Sigmoid colon (tissue), 7 donors: Measurements from ENCODE around the gene SULF2. TPM values are rescaled to one million over a fixed set of nuclear protein-coding genes. Genes with fewer than 3 reads are reported as not detected.

Experiments
- DNase-seq: peaks from one replicate; pipeline ENCODE4 v3.0.0-alpha.2; 2019
- H3K27ac ChIP-seq, 4 donors: fragments of 200-600 bp; sonication (generic); one replicate each; pipeline ENCODE4 v1.5.1; 2016 to 2019; ENCODE audit warnings: mild to moderate bottlenecking in 1 of 4
- H3K27me3 ChIP-seq, 3 donors: fragments of 200-600 bp; sonication (generic); one replicate each; pipeline ENCODE4 v1.5.1; 2019; ENCODE audit warnings: mild to moderate bottlenecking in 1 of 3
- H3K36me3 ChIP-seq, 4 donors: fragments of 200-600 bp; sonication (generic); one replicate each; pipeline ENCODE4 v1.5.1; 2016 to 2019
- H3K4me1 ChIP-seq, 4 donors: fragments of 200-600 bp; sonication (generic); one replicate each; pipeline ENCODE4 v1.5.1; 2017 to 2019
- H3K4me3 ChIP-seq, 4 donors: fragments of 200-600 bp; sonication (generic); one replicate each; pipeline ENCODE4 v1.5.1; 2017 to 2019; ENCODE audit warnings: mild to moderate bottlenecking in 2 of 4, moderate library complexity in 1 of 4
- H3K9me3 ChIP-seq, 4 donors: fragments of 200-600 bp in 3 of 4; sonication (generic) in 3 of 4; one replicate each; pipeline versions ENCODE4 v1.5.1 to v1.6.1; 2013 to 2019
- CTCF ChIP-seq, 4 experiments: fragments of 450-650 bp in 3 of 4; fragments of 200-600 bp in 1 of 4; IDR thresholded peaks; one replicate each; pipeline ENCODE4 v1.5.1; 2016 to 2019; ENCODE audit warnings: antibody characterized with exemption in 4 of 4, mild to moderate bottlenecking in 3 of 4, moderate library complexity in 2 of 4
- EP300 ChIP-seq, 4 donors: sonication (generic); formaldehyde crosslinking; IDR thresholded peaks; one replicate each; pipeline ENCODE4 v1.6.1; 2017; ENCODE audit warnings: antibody characterized with exemption in 4 of 4
- POLR2A ChIP-seq, 2 donors: fragments of 450-650 bp; IDR thresholded peaks; one replicate each; pipeline ENCODE4 v1.6.1; 2016; ENCODE audit warnings: antibody characterized with exemption in 2 of 2, mild to moderate bottlenecking in 2 of 2, moderate library complexity in 2 of 2
- POLR2AphosphoS5 ChIP-seq, 4 donors: sonication (generic); formaldehyde crosslinking; IDR thresholded peaks; one replicate each; pipeline ENCODE4 v1.6.1; 2017; ENCODE audit warnings: antibody characterized with exemption in 4 of 4
- WGBS, 2 donors: extraction: QIAGEN DNeasy Blood & Tissue Kit; methylation state at CpG; one replicate each; pipeline ENCODE4 v1.1.7; 2013; 5-methylcytosine and 5-hydroxymethylcytosine counted together
- intact Hi-C: fragments of 100-400 bp; cut with DNase I; formaldehyde crosslinking; loops from one replicate; pipeline ENCODE4 v1.15.1; 2023
- polyA plus RNA-seq, 3 donors: library from polyadenylated mRNA; stranded (reverse); fragments of 200-250 nt; gene quantifications; one replicate each; pipeline ENCODE4 v1.2.3, GENCODE V29; 2013
- total RNA-seq, 4 donors: library from RNA; depleted of rRNA; stranded (reverse); fragments of >200 nt; gene quantifications; one replicate each; pipeline ENCODE4 v1.1.0, GENCODE V29; 2016
- donor health status: healthy with polysubstance abuse.
- donor health status: Bipolar disorder and iron deficiency.
- donor health status: healthy.

SULF2 gene
- total and polyA plus RNA-seq, 7 donors = 14.6 to 70.1 (median 28.2) TPM

- Histone ChIP-seq H3K9me3 (no peaks in the 10 kb centered on the region), H3K27ac (no peak overlapping the region), H3K27me3 (no peaks in the 10 kb centered on the region), H3K4me3 (no peak overlapping the region), H3K36me3 (peaks cover 0 to 48% (median 9%) of the 10 kb centered on the region in 4 donors), H3K4me1 (peaks cover 0 to 9% (median 5%) of the 10 kb centered on the region in 4 donors)
- TF ChIP-seq POLR2A (IDR thresholded peaks at IDR 0.05) (no peak), CTCF (IDR thresholded peaks at IDR 0.05) (no peak), EP300 (IDR thresholded peaks at IDR 0.05) (no peak), POLR2AphosphoS5 (IDR thresholded peaks at IDR 0.05) (no peak)
- WGBS, 2 donors = 92 to 93% methylated on average over 12 of the region's 12 CpGs
- no peak for DNase-seq
- intact Hi-C loops = loop anchor here (1.0 to 5.0 kb wide), 3 partner anchors 63 to 957 kb away; partner anchors contain the start of gene SULF2
Measured at GRCh38 chr20:47664744-47665143, 120.5 kb downstream of the SULF2 start.

GRCh38 chr20:47664068-47664437, 121.2 kb downstream of the SULF2 start:
- H3K36me3 ChIP-seq = peaks cover 0 to 55% (median 10%) of the 10 kb centered on the region in 4 donors
- WGBS, 2 donors = 18 to 68% methylated on average over 2 of the region's 2 CpGs
- DNase-seq = no peak
- no peak overlapping the region for H3K27ac ChIP-seq
- TF ChIP-seq CTCF (IDR thresholded peaks at IDR 0.05) (no peak), EP300 (IDR thresholded peaks at IDR 0.05) (no peak), POLR2A (IDR thresholded peaks at IDR 0.05) (no peak), POLR2AphosphoS5 (IDR thresholded peaks at IDR 0.05) (no peak)
- no peak overlapping the region for H3K4me3 ChIP-seq
- H3K4me1 ChIP-seq = peaks cover 0 to 9% (median 5%) of the 10 kb centered on the region in 4 donors
- intact Hi-C loops = loop anchor here (1.0 to 5.0 kb wide), 3 partner anchors 63 to 957 kb away; partner anchors contain the start of gene SULF2
- no peaks in the 10 kb centered on the region for H3K27me3 ChIP-seq
- H3K9me3 ChIP-seq = no peaks in the 10 kb centered on the region

- H3K36me3 ChIP-seq = peaks cover 0 to 60% (median 12%) of the 10 kb centered on the region in 4 donors
- TF ChIP-seq POLR2A (IDR thresholded peaks at IDR 0.05) (no peak), CTCF (IDR thresholded peaks at IDR 0.05) (peak; percentile 82 to 98 (median 92)), POLR2AphosphoS5 (IDR thresholded peaks at IDR 0.05) (peak in 1 of 4 donors; percentile 10), EP300 (IDR thresholded peaks at IDR 0.05) (no peak)
Measured at GRCh38 chr20:47663354-47664067, 121.8 kb downstream of the SULF2 start.

GRCh38 chr20:47662483-47663353, 122.6 kb downstream of the SULF2 start:
- Histone ChIP-seq H3K9me3 (no peaks in the 10 kb centered on the region), H3K4me1 (peaks cover 0 to 9% (median 5%) of the 10 kb centered on the region in 4 donors), H3K4me3 (no peak overlapping the region), H3K27me3 (no peaks in the 10 kb centered on the region), H3K36me3 (peaks cover 0 to 68% (median 12%) of the 10 kb centered on the region in 4 donors), H3K27ac (no peak overlapping the region)
- TF ChIP-seq EP300 (IDR thresholded peaks at IDR 0.05) (no peak), POLR2A (IDR thresholded peaks at IDR 0.05) (no peak), CTCF (IDR thresholded peaks at IDR 0.05) (no peak), POLR2AphosphoS5 (IDR thresholded peaks at IDR 0.05) (no peak)
- 93 to 94% methylated on average over 16 of the region's 16 CpGs for WGBS, 2 donors
- intact Hi-C loops = loop anchor here (5.0 kb wide), 2 partner anchors 65 to 125 kb away; partner anchors contain the start of gene SULF2
- no peak for DNase-seq

More at GRCh38 chr20:47663354-47664067, 121.8 kb downstream of the SULF2 start:
- Histone ChIP-seq H3K4me1 (peaks cover 0 to 9% (median 5%) of the 10 kb centered on the region in 4 donors), H3K27me3 (no peaks in the 10 kb centered on the region), H3K27ac (no peak overlapping the region), H3K9me3 (no peaks in the 10 kb centered on the region), H3K4me3 (no peak overlapping the region)
- WGBS, 2 donors = 52 to 60% methylated on average over 20 of the region's 20 CpGs
- peak; percentile 88 for DNase-seq
- intact Hi-C loops = loop anchor here (1.0 to 5.0 kb wide), 3 partner anchors 64 to 958 kb away; partner anchors contain the start of gene SULF2
